SJCRH30 (cell line): Measurements from ENCODE around the gene BAAT. TPM values are rescaled to one million over a fixed set of nuclear protein-coding genes. Genes with fewer than 3 reads are reported as not detected.
"Not testable (repeated sequence)": the region's sequence is repeated elsewhere in the genome, so short reads cannot be mapped to it uniquely, and the experiment has no call there.

Experiments used
- DNase-seq, 2 experiments: peaks; one replicate each; pipeline ENCODE4 v3.0.0-alpha.2; 2015 to 2020
- H3K27ac ChIP-seq: fragments of 250-450 bp; sonication (Bioruptor Pico); 2 replicates; pipeline ENCODE4 v1.5.1; 2020; ENCODE audit warnings: mild to moderate bottlenecking, moderate library complexity
- H3K27me3 ChIP-seq: fragments of 250-450 bp; sonication (Bioruptor Pico); 2 replicates; pipeline ENCODE4 v1.5.1; 2020; ENCODE audit warnings: mild to moderate bottlenecking, moderate library complexity
- H3K36me3 ChIP-seq: fragments of 250-450 bp; sonication (Bioruptor Pico); 2 replicates; pipeline ENCODE4 v1.5.1; 2020; ENCODE audit warnings: mild to moderate bottlenecking, moderate library complexity
- H3K4me1 ChIP-seq: fragments of 250-450 bp; sonication (Bioruptor Pico); 2 replicates; pipeline ENCODE4 v1.5.1; 2020; ENCODE audit warnings: mild to moderate bottlenecking, moderate library complexity
- H3K4me3 ChIP-seq: fragments of 250-450 bp; sonication (Bioruptor Pico); 2 replicates; pipeline ENCODE4 v1.5.1; 2020; ENCODE audit warnings: mild to moderate bottlenecking, moderate library complexity
- H3K9me3 ChIP-seq: fragments of 250-450 bp; sonication (Bioruptor Pico); replicated peaks from 2 replicates; pipeline ENCODE4 v1.5.1; 2020; ENCODE audit warnings: mild to moderate bottlenecking, moderate library complexity
- total RNA-seq: library from RNA; depleted of rRNA; stranded (reverse); fragments of >200 nt; shearing (Covaris generic); gene quantifications from 2 replicates; pipeline ENCODE4 v1.2.3, GENCODE V29; 2014; rRNA removed

The BAAT gene
- total RNA-seq, 1 experiment from 2014 or later, result 0.10 TPM

- Histone ChIP-seq H3K4me1 (no peaks in the 10 kb centered on the region), H3K27ac (no peak overlapping the region), H3K4me3 (no peak overlapping the region), H3K9me3 (no peaks in the 10 kb centered on the region), H3K27me3 (no peaks in the 10 kb centered on the region), H3K36me3 (no peaks in the 10 kb centered on the region)
- DNase-seq, result no peak
Measured at GRCh38 chr9:101332362-101332761, 52.4 kb downstream of the BAAT start.

GRCh38 chr9:101327422-101327909 is 57.3 kb downstream of the BAAT start:
- DNase-seq, H3K36me3 ChIP-seq: not testable (repeated sequence)

GRCh38 chr9:101326501-101326900 is 58.3 kb downstream of the BAAT start:
- DNase-seq, result no peak
- Histone ChIP-seq H3K4me3 (no peak overlapping the region), H3K9me3 (no peaks in the 10 kb centered on the region), H3K4me1 (no peaks in the 10 kb centered on the region), H3K27me3 (no peaks in the 10 kb centered on the region; the same call in 1 of the 2 replicates), H3K36me3 (no peaks in the 10 kb centered on the region), H3K27ac (no peak overlapping the region)

More at GRCh38 chr9:101327422-101327909, 57.3 kb downstream of the BAAT start:
- H3K27ac ChIP-seq, H3K27me3 ChIP-seq, H3K4me3 ChIP-seq, H3K4me1 ChIP-seq, H3K9me3 ChIP-seq: not testable (repeated sequence)

GRCh38 chr9:101326035-101326434 is 58.8 kb downstream of the BAAT start:
- Histone ChIP-seq H3K4me3 (no peak overlapping the region), H3K36me3 (no peaks in the 10 kb centered on the region), H3K9me3 (no peaks in the 10 kb centered on the region), H3K27ac (no peak overlapping the region), H3K4me1 (no peaks in the 10 kb centered on the region), H3K27me3 (no peaks in the 10 kb centered on the region; the same call in 1 of the 2 replicates)
- no peak for DNase-seq

- Histone ChIP-seq H3K4me3 (no peak overlapping the region), H3K27ac (no peak overlapping the region), H3K36me3 (no peaks in the 10 kb centered on the region), H3K9me3 (no peaks in the 10 kb centered on the region), H3K4me1 (no peaks in the 10 kb centered on the region), H3K27me3 (no peaks in the 10 kb centered on the region; the same call in 1 of the 2 replicates)
- no peak for DNase-seq
Measured at GRCh38 chr9:101325053-101325452, 59.8 kb downstream of the BAAT start.

GRCh38 chr9:101324245-101324804 is 60.5 kb downstream of the BAAT start:
- DNase-seq, result no peak
- no peaks in the 10 kb centered on the region for H3K36me3 ChIP-seq
- H3K9me3 ChIP-seq, result no peaks in the 10 kb centered on the region

GRCh38 chr9:101323129-101323528 is 61.7 kb downstream of the BAAT start:
- DNase-seq, result no peak

More at GRCh38 chr9:101324245-101324804, 60.5 kb downstream of the BAAT start:
- H3K27ac ChIP-seq, result no peak overlapping the region
- no peaks in the 10 kb centered on the region; the same call in 1 of the 2 replicates for H3K27me3 ChIP-seq
- no peaks in the 10 kb centered on the region for H3K4me1 ChIP-seq
- no peak overlapping the region for H3K4me3 ChIP-seq

GRCh38 chr9:101317735-101318134 is 67.1 kb downstream of the BAAT start:
- Histone ChIP-seq H3K27me3 (no peaks in the 10 kb centered on the region), H3K27ac (no peak overlapping the region), H3K4me3 (no peak overlapping the region), H3K9me3 (no peaks in the 10 kb centered on the region), H3K36me3 (no peaks in the 10 kb centered on the region), H3K4me1 (no peaks in the 10 kb centered on the region)
- DNase-seq, result no peak

More at GRCh38 chr9:101323129-101323528, 61.7 kb downstream of the BAAT start:
- no peaks in the 10 kb centered on the region for H3K36me3 ChIP-seq
- no peak overlapping the region for H3K4me3 ChIP-seq
- H3K9me3 ChIP-seq, result no peaks in the 10 kb centered on the region
- no peaks in the 10 kb centered on the region for H3K4me1 ChIP-seq
- H3K27me3 ChIP-seq, result no peaks in the 10 kb centered on the region; the same call in 1 of the 2 replicates
- no peak overlapping the region for H3K27ac ChIP-seq

GRCh38 chr9:101315112-101315450 is 69.7 kb downstream of the BAAT start:
- no peaks in the 10 kb centered on the region for H3K36me3 ChIP-seq
- H3K4me1 ChIP-seq, result peaks cover 9% of the 10 kb centered on the region
- no peaks in the 10 kb centered on the region for H3K27me3 ChIP-seq
- no peak overlapping the region for H3K27ac ChIP-seq
- H3K9me3 ChIP-seq, result no peaks in the 10 kb centered on the region
- DNase-seq, result no peak
- no peak overlapping the region for H3K4me3 ChIP-seq

- Histone ChIP-seq H3K27ac (no peak overlapping the region; the same call in 1 of the 2 replicates), H3K9me3 (no peaks in the 10 kb centered on the region), H3K36me3 (no peaks in the 10 kb centered on the region), H3K4me3 (no peak overlapping the region), H3K27me3 (no peaks in the 10 kb centered on the region), H3K4me1 (peaks cover 20% of the 10 kb centered on the region)
- no peak for DNase-seq
Measured at GRCh38 chr9:101312661-101313060, 72.1 kb downstream of the BAAT start.

- H3K27ac ChIP-seq, result peak overlapping the region; percentile 64
Measured at GRCh38 chr9:101311758-101312420, 72.9 kb downstream of the BAAT start.

GRCh38 chr9:101311191-101311590 is 73.6 kb downstream of the BAAT start:
- DNase-seq, result no peak
- H3K27me3 ChIP-seq, result no peaks in the 10 kb centered on the region
- H3K36me3 ChIP-seq, result no peaks in the 10 kb centered on the region
- H3K27ac ChIP-seq, result no peak overlapping the region
- peaks cover 34% of the 10 kb centered on the region for H3K4me1 ChIP-seq
- no peaks in the 10 kb centered on the region for H3K9me3 ChIP-seq
- H3K4me3 ChIP-seq, result no peak overlapping the region

More at GRCh38 chr9:101311758-101312420, 72.9 kb downstream of the BAAT start:
- Histone ChIP-seq H3K27me3 (no peaks in the 10 kb centered on the region), H3K4me3 (no peak overlapping the region), H3K9me3 (no peaks in the 10 kb centered on the region), H3K4me1 (peaks cover 28% of the 10 kb centered on the region), H3K36me3 (no peaks in the 10 kb centered on the region)
- DNase-seq, result peak; percentile 51 to 94

Other genes with a start within 250 kb of the BAAT start
- gene MRPL50, start 13.6 kb upstream of the BAAT start, total RNA-seq, result 37.7 and 39.5 TPM in 2 replicates
- 27.4 and 30.2 TPM in 2 replicates for gene ZNF189, start 13.8 kb upstream of the BAAT start, total RNA-seq
- gene ALDOB, start 50.8 kb upstream of the BAAT start, total RNA-seq, result not detected in 2 replicates
- 48.1 and 51.3 TPM in 2 replicates for gene RNF20, start 148.8 kb upstream of the BAAT start, total RNA-seq
- gene PPP3R2, start 210.0 kb upstream of the BAAT start, total RNA-seq, result not detected in 2 replicates